Epithelial cell of esophagus (primary cell): ENCODE measurements around the gene CARMIL1.

Source experiments
- DNase-seq: peaks from one replicate; pipeline ENCODE4 v3.0.0; 2010; ENCODE audit warnings: low read depth
- H3K4me3 ChIP-seq: 2 replicates; pipeline ENCODE4 v1.5.1; 2011; ENCODE audit warnings: mild to moderate bottlenecking, low read length, control low read depth
- CTCF ChIP-seq: IDR thresholded peaks from 2 replicates; pipeline ENCODE4 v1.5.1; 2011; ENCODE audit warnings: low read depth, mild to moderate bottlenecking, low read length, control low read depth, inconsistent platforms; ENCODE audit not compliant: insufficient read depth; ENCODE audit errors: missing control alignments

Gene CARMIL1

GRCh38 chr6:25404693-25405169, 125.6 kb downstream of the CARMIL1 start:
- no peak for TF ChIP-seq CTCF
- peak; percentile 46 for DNase-seq
- H3K4me3 ChIP-seq = no peak overlapping the region

GRCh38 chr6:25405442-25405841, 126.3 kb downstream of the CARMIL1 start:
- no peak for TF ChIP-seq CTCF
- no peak for DNase-seq
- H3K4me3 ChIP-seq = no peak overlapping the region

- H3K4me3 ChIP-seq = no peak overlapping the region
- no peak for DNase-seq
- TF ChIP-seq CTCF = no peak
Observed at GRCh38 chr6:25407431-25407830, 128.3 kb downstream of the CARMIL1 start.

- no peak for DNase-seq
- no peak for TF ChIP-seq CTCF
- H3K4me3 ChIP-seq = no peak overlapping the region
Observed at GRCh38 chr6:25410102-25410501, 130.9 kb downstream of the CARMIL1 start.

GRCh38 chr6:25411316-25411950, 132.3 kb downstream of the CARMIL1 start:
- no peak overlapping the region for H3K4me3 ChIP-seq
- TF ChIP-seq CTCF = no peak
- no peak for DNase-seq

GRCh38 chr6:25413207-25413905, 134.2 kb downstream of the CARMIL1 start:
- no peak for TF ChIP-seq CTCF
- no peak overlapping the region for H3K4me3 ChIP-seq
- no peak for DNase-seq
